PFSK-1 (cell line): ENCODE results near the gene C1QB.

Source experiments
- SIN3A ChIP-seq: IDR thresholded peaks from 2 replicates; pipeline ENCODE4 v1.6.1; 2012; ENCODE audit warnings: mild to moderate bottlenecking, low read length, moderate library complexity, borderline replicate concordance; ENCODE audit not compliant: insufficient read depth
- TAF1 ChIP-seq: IDR thresholded peaks from 2 replicates; pipeline ENCODE4 v1.6.1; 2012; ENCODE audit warnings: low read length, control low read depth, borderline replicate concordance; ENCODE audit not compliant: insufficient read depth

GRCh38 chr1:22691031-22691753 is 38.2 kb downstream of the C1QB start:
- TF ChIP-seq SIN3A (no peak), TAF1 (no peak)
